Panc1 (cell line): ENCODE results near the gene KCNT1. TPM values are rescaled to one million over a fixed set of nuclear protein-coding genes. Genes with fewer than 3 reads are reported as not detected.

Experiments
- ATAC-seq: fragments of 200-7000 bp; cut with Tn5 transposase; 2 replicates; pipeline ENCODE4 v1.9.1; 2020; ENCODE audit warnings: mild to moderate bottlenecking, moderate library complexity
- BruUV-seq: library from RNA; stranded (reverse); fragments of 400-500 nt; replicated peaks from 2 replicates; lab custom pipeline; 2021; lab: Mats Ljungman, UMichigan
- CTCF ChIA-PET: fragments of 300-600 bp; sonication (Branson Sonifier 250); formaldehyde crosslinking; loops from one replicate; lab custom pipeline; 2022; ENCODE audit warnings: antibody characterized with exemption; lab: Charles Lee
- POLR2A ChIA-PET: fragments of 300-600 bp; sonication (Branson Sonifier 250); formaldehyde crosslinking; loops from one replicate; lab custom pipeline; 2022; ENCODE audit warnings: antibody characterized with exemption; lab: Charles Lee
- DNase-seq: peaks from one replicate; pipeline ENCODE4 v3.0.0-alpha.2; 2010; ENCODE audit warnings: low read depth, low spot score
- H3K27ac ChIP-seq: 2 replicates; pipeline ENCODE4 v1.5.1; 2011; ENCODE audit warnings: mild to moderate bottlenecking, low read length, inconsistent platforms
- H3K27me3 ChIP-seq: fragments of 200-500 bp; sonication (Bioruptor generic); 2 replicates; pipeline ENCODE4 v1.6.0; 2014; ENCODE audit warnings: low read length, inconsistent platforms; ENCODE audit not compliant: control insufficient read depth, insufficient read depth
- H3K36me3 ChIP-seq: fragments of 200-500 bp; sonication (Bioruptor generic); 2 replicates; pipeline ENCODE4 v1.5.1; 2014; ENCODE audit warnings: inconsistent platforms, mild to moderate bottlenecking, low read length, moderate library complexity; ENCODE audit not compliant: control insufficient read depth, insufficient read depth
- H3K4me1 ChIP-seq: 2 replicates; pipeline ENCODE4 v1.5.1; 2011; ENCODE audit warnings: inconsistent platforms, mild to moderate bottlenecking, low read length, moderate library complexity; ENCODE audit not compliant: control insufficient read depth, insufficient read depth
- H3K4me3 ChIP-seq, 2 experiments: 2 replicates each; pipeline ENCODE4 v1.5.1; 2011 to 2012; ENCODE audit warnings: low read depth in 2 of 2, low read length in 2 of 2, mild to moderate bottlenecking in 2 of 2, inconsistent platforms in 1 of 2, moderate library complexity in 1 of 2
- H3K9me3 ChIP-seq: fragments of 200-500 bp; sonication (Bioruptor generic); 2 replicates; pipeline ENCODE4 v1.5.1; 2014; ENCODE audit warnings: low read depth, mild to moderate bottlenecking, inconsistent platforms, low read length, moderate library complexity; ENCODE audit not compliant: control insufficient read depth, insufficient read depth
- POLR2AphosphoS5 ChIP-seq: IDR thresholded peaks from 2 replicates; pipeline ENCODE4 v1.6.1; 2012; ENCODE audit warnings: mild to moderate bottlenecking, low read depth, low read length, moderate library complexity
- SIN3A ChIP-seq: IDR thresholded peaks from 2 replicates; pipeline ENCODE4 v1.6.1; 2012; ENCODE audit warnings: low read depth, mild to moderate bottlenecking, low read length, moderate library complexity, borderline replicate concordance; ENCODE audit not compliant: insufficient read depth
- TCF7L2 ChIP-seq: IDR thresholded peaks from 2 replicates; pipeline ENCODE4 v1.6.1; 2011; ENCODE audit warnings: mild to moderate bottlenecking, low read depth, low read length, inconsistent platforms
- in situ Hi-C: cut with HindIII; loops from 2 replicates; pipeline ENCODE4 v1.10.0; 2016; ENCODE audit warnings: low sequenced_read_pairs, low pct_unique_long_range_greater_than_20kb
- intact Hi-C: fragments of 100-400 bp; cut with micrococcal nuclease; formaldehyde crosslinking; loops from one replicate; pipeline ENCODE4 v1.10.0; 2022; ENCODE audit not compliant: unreplicated experiment
- total RNA-seq: library from RNA; stranded (reverse); gene quantifications from one replicate; pipeline ENCODE4 v1.2.1, GENCODE V29; 2021; ENCODE audit not compliant: unreplicated experiment
- TF ChIP-seq, protein P1 (sequence below): fragments of 450-650 bp; IDR thresholded peaks from 2 replicates; pipeline ENCODE4 v1.5.1; 2017; ENCODE audit warnings: mild to moderate bottlenecking
- TF ChIP-seq, protein P2 (sequence below), 2 experiments: IDR thresholded peaks; 2 replicates each; pipeline ENCODE4 v1.6.1; 2011 to 2012; ENCODE audit warnings: low read depth in 2 of 2, control low read depth in 1 of 2, low read length in 1 of 2, mild to moderate bottlenecking in 1 of 2, moderate library complexity in 1 of 2; ENCODE audit not compliant: insufficient read depth in 1 of 2

The KCNT1 gene
- total RNA-seq, 1 experiment from 2014 or later = not detected

DNA sequence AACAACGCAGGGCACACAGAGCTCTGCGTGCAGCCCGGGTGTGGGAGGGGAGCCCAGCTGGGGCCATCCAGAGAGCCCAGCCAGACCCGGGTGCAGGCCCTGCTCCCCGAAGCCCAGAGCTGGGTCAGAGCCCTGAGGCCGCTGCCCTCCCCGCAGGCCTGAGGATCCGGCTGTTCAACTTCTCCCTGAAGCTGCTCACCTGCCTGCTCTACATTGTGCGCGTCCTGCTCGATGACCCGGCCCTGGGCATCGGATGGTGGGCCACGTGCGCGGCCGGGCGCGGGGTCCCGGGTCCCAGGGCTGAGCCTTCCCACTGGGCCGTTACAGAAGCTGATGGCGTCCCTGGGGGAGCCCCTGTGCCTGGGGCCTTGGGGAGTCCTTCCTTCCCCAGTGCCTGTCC is 48.8 kb downstream of the KCNT1 start:
- ChIA-PET CTCF (no interaction called here), POLR2A (no interaction called here)
- TF ChIP-seq TCF7L2 (no peak), POLR2AphosphoS5 (no peak), SIN3A (no peak)
- TF ChIP-seq, protein P1, sequence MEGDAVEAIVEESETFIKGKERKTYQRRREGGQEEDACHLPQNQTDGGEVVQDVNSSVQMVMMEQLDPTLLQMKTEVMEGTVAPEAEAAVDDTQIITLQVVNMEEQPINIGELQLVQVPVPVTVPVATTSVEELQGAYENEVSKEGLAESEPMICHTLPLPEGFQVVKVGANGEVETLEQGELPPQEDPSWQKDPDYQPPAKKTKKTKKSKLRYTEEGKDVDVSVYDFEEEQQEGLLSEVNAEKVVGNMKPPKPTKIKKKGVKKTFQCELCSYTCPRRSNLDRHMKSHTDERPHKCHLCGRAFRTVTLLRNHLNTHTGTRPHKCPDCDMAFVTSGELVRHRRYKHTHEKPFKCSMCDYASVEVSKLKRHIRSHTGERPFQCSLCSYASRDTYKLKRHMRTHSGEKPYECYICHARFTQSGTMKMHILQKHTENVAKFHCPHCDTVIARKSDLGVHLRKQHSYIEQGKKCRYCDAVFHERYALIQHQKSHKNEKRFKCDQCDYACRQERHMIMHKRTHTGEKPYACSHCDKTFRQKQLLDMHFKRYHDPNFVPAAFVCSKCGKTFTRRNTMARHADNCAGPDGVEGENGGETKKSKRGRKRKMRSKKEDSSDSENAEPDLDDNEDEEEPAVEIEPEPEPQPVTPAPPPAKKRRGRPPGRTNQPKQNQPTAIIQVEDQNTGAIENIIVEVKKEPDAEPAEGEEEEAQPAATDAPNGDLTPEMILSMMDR = no peak
- TF ChIP-seq, protein P2, sequence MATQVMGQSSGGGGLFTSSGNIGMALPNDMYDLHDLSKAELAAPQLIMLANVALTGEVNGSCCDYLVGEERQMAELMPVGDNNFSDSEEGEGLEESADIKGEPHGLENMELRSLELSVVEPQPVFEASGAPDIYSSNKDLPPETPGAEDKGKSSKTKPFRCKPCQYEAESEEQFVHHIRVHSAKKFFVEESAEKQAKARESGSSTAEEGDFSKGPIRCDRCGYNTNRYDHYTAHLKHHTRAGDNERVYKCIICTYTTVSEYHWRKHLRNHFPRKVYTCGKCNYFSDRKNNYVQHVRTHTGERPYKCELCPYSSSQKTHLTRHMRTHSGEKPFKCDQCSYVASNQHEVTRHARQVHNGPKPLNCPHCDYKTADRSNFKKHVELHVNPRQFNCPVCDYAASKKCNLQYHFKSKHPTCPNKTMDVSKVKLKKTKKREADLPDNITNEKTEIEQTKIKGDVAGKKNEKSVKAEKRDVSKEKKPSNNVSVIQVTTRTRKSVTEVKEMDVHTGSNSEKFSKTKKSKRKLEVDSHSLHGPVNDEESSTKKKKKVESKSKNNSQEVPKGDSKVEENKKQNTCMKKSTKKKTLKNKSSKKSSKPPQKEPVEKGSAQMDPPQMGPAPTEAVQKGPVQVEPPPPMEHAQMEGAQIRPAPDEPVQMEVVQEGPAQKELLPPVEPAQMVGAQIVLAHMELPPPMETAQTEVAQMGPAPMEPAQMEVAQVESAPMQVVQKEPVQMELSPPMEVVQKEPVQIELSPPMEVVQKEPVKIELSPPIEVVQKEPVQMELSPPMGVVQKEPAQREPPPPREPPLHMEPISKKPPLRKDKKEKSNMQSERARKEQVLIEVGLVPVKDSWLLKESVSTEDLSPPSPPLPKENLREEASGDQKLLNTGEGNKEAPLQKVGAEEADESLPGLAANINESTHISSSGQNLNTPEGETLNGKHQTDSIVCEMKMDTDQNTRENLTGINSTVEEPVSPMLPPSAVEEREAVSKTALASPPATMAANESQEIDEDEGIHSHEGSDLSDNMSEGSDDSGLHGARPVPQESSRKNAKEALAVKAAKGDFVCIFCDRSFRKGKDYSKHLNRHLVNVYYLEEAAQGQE (IDR thresholded peaks at IDR 0.05; ENCODE audit: insufficient read depth in 1 of 2, low read depth in 2 of 2, low read length in 1 of 2) = no peak
- in situ Hi-C loops (no loop called here), intact Hi-C loops (no loop called here)
- H3K9me3 ChIP-seq = no peaks in the 10 kb centered on the region
- ATAC-seq (no peak), DNase-seq (no peak)
- no peaks in the 10 kb centered on the region for H3K36me3 ChIP-seq
- H3K27me3 ChIP-seq = no peaks in the 10 kb centered on the region
- no peak overlapping the region for H3K27ac ChIP-seq
- H3K4me3 ChIP-seq = no peak overlapping the region
- H3K4me1 ChIP-seq = no peaks in the 10 kb centered on the region
- BruUV-seq = no TSS peak

DNA sequence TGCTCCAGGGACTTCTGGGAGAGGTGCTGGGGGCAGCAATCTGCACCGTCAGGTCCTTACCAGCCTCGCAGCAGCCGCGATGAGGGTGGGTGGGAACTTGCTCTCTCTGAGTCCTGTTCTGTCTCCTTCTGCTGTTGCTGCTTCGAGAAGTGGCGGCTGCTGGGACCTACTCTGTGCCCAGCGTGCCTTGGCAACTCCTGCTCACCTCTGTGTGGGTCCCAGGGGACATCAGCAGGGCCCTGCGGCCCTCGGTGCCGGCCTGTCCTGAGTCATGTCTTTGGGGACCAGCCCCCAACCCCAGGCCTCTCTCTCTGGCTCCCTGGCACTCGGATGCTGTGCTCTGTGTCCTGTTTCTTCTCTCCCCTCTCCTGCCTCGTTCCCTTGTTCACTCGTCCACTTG is 49.5 kb downstream of the KCNT1 start:
- DNase-seq = no peak
- POLR2A ChIA-PET = interaction anchor here (0.5 kb wide), 1 partner anchor 194 kb away, joined by 3 read pairs; no protein-coding TSS in a partner anchor
- in situ Hi-C loops = no loop called here

More for the DNA sequence above, 49.5 kb downstream of the KCNT1 start:
- TF ChIP-seq, protein P1 = no peak
- TF ChIP-seq SIN3A = no peak
- TF ChIP-seq, protein P2 (IDR thresholded peaks at IDR 0.05; ENCODE audit: insufficient read depth in 1 of 2, low read depth in 2 of 2, low read length in 1 of 2) = no peak
- TF ChIP-seq POLR2AphosphoS5 = no peak
- no peak for TF ChIP-seq TCF7L2
- Histone ChIP-seq H3K36me3 (no peaks in the 10 kb centered on the region), H3K9me3 (no peaks in the 10 kb centered on the region), H3K4me3 (no peak overlapping the region), H3K4me1 (no peaks in the 10 kb centered on the region), H3K27me3 (no peaks in the 10 kb centered on the region), H3K27ac (no peak overlapping the region)
- 0 out of 2 replicates have a peak, but pooled peaks have one; percentile 22 for ATAC-seq
- no TSS peak for BruUV-seq
- intact Hi-C loops = no loop called here
- CTCF ChIA-PET = no interaction called here
